GM19438 (cell line): ENCODE results near the gene MROH2B.
"Not testable (repeated sequence)": the region's sequence is repeated elsewhere in the genome, so short reads cannot be mapped to it uniquely, and the experiment has no call there.

Experiments used
- ATAC-seq: cut with Tn5 transposase; IDR thresholded peaks from one replicate; pipeline ENCODE4 v1.9.1; 2021; ENCODE audit warnings: low read depth; ENCODE audit not compliant: unreplicated experiment

Gene MROH2B

DNA sequence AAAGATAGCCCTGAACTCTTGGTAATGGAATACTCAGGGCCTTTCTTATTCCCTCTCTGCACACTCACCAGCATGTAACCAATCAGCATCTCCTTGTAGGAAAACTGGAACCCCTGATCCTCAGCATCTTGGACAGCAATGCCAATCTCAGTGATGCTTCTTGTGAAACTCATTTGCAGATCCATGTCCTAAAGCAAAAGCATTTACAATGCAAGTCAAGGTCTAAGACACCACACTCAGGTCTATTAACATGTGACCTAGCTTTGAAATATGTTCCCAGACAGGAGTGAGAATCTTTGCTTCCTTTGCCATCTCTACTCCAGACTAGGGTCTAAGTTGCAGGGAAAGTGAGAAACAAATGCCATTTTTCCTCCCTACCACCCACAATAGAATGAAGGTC lies 38.2 kb downstream of the MROH2B start:
- no peak for ATAC-seq

GRCh38 chr5:41022600-41022999 lies 48.5 kb downstream of the MROH2B start:
- not testable (repeated sequence) for ATAC-seq

DNA sequence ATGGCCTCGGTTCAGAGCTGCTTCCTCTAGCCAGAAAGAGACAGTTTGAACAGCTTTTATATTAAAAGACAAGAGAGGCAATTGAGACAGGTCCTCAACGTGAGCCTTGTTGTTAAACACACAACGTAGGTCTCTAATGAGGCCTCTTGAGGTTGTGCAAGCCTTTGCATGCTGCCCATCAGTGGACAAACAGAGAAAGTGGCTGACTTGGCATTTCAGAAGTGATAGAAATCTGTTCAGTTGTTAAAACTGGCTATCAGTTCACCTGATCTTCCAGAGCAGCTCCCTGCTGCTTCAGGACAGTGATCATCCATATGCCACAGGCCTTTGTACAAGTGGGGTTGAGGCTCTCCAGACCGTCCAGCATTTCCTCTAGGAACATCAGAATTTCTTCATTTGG lies 58.8 kb downstream of the MROH2B start:
- ATAC-seq, result no peak

- no peak for ATAC-seq
Measured at GRCh38 chr5:41010572-41010971, 60.6 kb downstream of the MROH2B start.

GRCh38 chr5:41009232-41009631 lies 61.9 kb downstream of the MROH2B start:
- no peak for ATAC-seq

DNA sequence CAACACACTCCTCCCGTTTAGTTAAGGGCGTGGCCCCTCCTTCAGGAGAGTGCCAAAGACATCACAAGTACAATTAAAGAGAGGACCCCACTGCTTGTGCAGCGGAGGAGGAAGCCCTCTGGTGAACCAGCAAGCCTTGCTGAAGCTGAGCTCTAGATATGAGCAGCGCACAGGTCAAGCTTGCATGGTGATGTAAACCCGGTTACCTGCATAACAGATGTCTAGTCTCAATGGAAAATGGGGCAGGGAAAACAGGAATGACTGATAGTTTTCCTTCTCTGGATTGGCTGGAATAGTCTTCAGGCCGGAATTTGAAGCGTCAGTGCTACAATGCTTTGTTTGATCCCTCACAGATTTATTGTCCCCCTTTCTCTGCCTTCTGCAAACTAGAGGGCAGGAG lies 66.2 kb downstream of the MROH2B start:
- no peak for ATAC-seq

DNA sequence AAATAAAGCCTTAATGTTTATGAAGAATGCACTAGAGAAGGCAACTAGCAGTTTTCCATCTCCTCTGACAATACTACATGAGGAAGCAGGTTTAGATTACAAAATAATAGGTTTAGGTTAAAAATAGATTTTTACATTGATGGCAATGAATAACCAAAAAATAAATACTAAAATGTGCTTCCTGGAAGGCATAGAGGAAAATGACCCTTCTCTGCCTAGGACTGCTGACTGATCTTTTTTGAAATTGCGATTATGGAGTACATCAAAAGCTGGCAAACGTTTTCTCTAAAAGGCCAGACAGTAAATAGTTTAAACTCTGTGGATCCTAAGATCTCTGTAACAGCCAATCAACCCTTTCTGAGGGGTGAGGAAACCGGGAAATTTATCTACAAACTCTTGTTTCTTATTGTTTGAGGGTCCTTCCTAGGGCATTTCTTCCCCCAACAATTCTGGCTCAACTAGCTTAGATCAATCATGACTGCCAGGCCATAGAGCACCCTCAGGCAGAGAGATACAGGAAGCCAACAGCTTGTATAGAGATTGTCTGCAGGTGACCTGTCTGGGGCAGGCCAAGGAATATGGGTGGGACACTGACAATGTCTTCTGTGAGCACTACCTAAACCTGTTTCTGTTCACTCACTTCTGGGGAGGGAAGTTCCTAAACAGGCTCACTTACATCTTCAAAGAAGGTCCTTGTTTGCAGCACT lies 67.3 kb downstream of the MROH2B start:
- ATAC-seq, result no peak

- ATAC-seq, result no peak
Measured at GRCh38 chr5:40999966-41000365, 71.2 kb downstream of the MROH2B start.

- ATAC-seq, result no peak
Measured at GRCh38 chr5:40999142-40999541, 72.0 kb downstream of the MROH2B start.

DNA sequence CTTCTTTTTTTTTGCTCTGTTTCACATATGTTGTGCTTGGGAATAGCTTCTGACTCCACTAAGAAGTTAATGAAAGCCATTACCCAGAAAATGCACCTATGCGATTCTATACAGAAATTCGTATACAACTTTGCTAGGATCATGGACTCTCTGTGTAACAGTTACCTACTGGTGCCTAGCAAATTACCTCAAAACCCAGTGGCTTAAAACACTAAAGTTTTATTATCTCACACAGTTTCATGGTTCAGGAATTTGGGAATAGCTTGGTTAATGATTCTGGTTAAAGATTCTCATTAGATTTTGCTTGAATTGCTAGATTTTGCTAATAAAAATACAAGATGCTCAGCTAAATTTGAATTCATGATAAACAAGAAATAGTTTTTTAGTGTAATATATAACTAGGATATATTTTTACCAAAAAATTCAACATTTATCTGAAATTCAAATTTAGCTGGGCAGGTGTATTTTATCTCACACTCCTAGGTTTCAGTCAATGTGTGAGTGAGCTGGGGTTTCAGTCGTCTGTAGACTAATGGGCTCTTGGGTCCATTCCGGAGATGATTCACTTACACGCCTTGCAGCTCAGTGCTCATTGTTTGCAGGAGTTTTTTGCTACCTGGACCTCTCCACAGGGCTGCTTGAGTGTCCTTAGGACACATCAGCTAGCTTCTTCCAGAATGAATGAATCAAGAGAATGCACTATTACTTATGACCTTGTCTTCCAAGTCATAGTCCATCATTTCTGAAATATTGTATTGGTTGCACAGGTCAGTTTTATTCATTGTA lies 75.1 kb downstream of the MROH2B start:
- no peak for ATAC-seq

- no peak for ATAC-seq
Measured at GRCh38 chr5:40991981-40992559, 79.1 kb downstream of the MROH2B start.

DNA sequence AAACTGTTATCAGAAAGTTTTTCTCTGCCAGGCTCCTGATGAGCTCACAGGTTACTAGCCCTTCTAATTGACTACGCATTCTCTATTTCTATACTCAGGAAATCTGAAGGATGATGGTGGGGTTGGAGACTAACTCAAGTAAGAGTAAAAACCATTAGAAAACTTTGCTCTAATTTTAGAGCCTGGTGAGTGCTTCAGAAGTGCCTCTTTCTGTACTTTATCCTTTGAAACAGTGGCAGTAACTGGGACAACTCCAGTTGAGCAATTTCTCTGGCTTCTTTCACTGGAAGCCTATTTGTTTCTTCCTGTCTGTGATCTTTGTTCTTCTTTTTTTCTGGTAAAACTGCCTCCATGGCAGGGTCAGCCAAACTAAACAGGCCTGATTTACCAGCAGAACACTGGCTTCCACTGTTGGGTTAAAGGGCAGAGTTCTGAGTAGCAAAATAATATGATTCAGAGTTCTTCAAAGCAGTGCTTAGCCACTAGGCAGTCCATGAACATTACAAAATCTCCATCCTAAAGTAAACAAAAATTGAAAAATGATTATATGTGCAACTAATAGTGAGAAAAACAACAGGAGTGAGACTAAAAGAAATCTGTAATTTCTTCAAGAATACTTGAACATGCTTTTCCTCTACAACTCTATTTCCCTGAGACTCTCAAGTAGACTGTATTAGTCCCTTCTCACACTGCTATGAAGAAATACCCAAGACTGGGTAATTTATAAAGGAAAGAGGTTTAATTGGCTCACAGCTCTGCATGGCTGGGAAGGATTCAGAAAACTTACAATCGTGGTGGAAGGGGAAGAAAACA lies 79.8 kb downstream of the MROH2B start:
- ATAC-seq, result no peak

GRCh38 chr5:40988746-40989510 lies 82.2 kb downstream of the MROH2B start:
- ATAC-seq, result no peak

GRCh38 chr5:40987349-40987748 lies 83.8 kb downstream of the MROH2B start:
- no peak for ATAC-seq

DNA sequence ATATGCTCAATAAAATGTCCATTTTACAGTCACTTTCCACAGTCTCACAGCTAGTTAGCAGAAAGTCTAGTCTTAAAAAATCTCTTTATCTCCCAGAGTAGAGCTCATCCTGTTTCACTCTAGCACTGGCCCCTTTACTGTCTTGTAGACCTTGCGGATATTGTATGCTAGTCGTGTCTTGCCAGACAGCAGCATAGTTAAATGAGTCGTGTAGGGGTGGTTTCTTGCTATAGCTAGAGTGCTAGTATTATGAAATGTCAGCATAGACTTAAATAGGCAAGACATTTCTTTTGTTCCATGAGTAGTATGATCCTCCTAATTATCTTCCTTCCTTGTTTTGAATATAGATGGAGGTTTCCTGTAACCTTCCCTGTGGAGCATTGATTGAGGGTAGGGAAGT lies 84.5 kb downstream of the MROH2B start:
- no peak for ATAC-seq

- ATAC-seq, result no peak
Measured at GRCh38 chr5:40985501-40985900, 85.6 kb downstream of the MROH2B start.

- ATAC-seq, result no peak
Measured at GRCh38 chr5:40984884-40985283, 86.3 kb downstream of the MROH2B start.

DNA sequence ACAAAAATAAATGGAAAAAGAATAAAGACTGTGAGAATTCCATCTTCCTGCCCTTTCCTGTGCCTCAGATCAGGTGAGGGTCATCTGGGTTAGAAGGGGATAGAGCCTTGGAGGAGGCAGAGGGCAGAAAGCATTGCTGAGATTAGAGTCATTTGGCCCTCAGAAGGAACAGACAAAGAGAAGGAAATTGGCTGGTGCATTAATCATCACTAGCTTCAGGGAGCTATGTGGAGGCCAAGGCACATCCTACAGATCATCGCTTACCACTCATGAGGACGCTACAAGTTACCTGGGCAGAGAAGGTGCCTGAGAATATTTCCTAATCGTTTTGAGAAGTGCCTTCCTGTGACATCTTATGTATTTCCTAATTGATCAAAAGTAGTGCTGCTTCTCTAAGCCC lies 87.4 kb downstream of the MROH2B start:
- no peak for ATAC-seq

- ATAC-seq, result no peak
Measured at GRCh38 chr5:40981420-40981819, 89.7 kb downstream of the MROH2B start.

DNA sequence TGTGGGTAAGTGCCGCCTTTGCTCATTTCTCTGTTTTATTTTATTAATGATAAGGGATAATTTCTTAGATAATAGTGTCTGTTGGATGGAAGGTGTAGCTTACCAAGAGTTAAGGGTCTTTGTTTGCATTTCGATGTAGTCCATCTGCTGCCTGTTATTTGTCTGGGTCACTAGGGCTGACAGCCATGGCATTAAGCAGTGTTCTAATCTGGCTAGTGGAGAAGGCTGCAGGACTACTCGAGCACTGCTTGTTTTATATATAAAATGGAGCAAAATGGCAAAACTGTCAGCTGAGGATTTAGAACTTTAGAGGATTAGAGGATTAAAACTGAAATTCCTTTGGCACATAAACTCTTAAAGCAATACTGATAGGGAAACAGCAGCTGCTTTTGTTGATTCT lies 94.3 kb downstream of the MROH2B start:
- no peak for ATAC-seq
